ENCODE measurements around the gene C3orf52. TPM values are rescaled to one million over a fixed set of nuclear protein-coding genes. Genes with fewer than 3 reads are reported as not detected.
A peak's percentile ranks its signal among the peaks of the same experiment; 100 is the strongest.

Gene C3orf52
- total and polyA plus RNA-seq, 10 of the 15 experiments (the other 5 are each of a cell fraction or from before 2014, with no cell fraction given) = 0.15 to 1.9 (median 0.73) TPM

GRCh38 chr3:112111785-112112402 lies 25.7 kb downstream of the C3orf52 start (continued):
- no peak for TF ChIP-seq NKRF (conservative IDR thresholded peaks at IDR 0.05)
- TF ChIP-seq EGR1 (IDR thresholded peaks at IDR 0.05; ENCODE audit: borderline replicate concordance in 1 of 2, low read depth in 2 of 2, low read length in 2 of 2) = no peak
- TF ChIP-seq FOXM1 (IDR thresholded peaks at IDR 0.05; ENCODE audit: low read depth, low read length) = peak; percentile 45; the same call in 1 of the 2 replicates
- no peak for TF ChIP-seq NFYA (IDR thresholded peaks at IDR 0.05; ENCODE audit: borderline replicate concordance, low read depth, low read length)
- TF ChIP-seq SMARCA5 (IDR thresholded peaks at IDR 0.05) = peak; percentile 67; the same call in 1 of the 2 replicates
- no peak for TF ChIP-seq STAT1 (conservative IDR thresholded peaks at IDR 0.05)
- TF ChIP-seq ZNF592 (IDR thresholded peaks at IDR 0.05) = peak; percentile 70
- TF ChIP-seq ATF7 (IDR thresholded peaks at IDR 0.05; ENCODE audit: low read depth) = peak; percentile 36; the same call in 1 of the 2 replicates
- no peak for TF ChIP-seq HDAC6 (IDR thresholded peaks at IDR 0.05; ENCODE audit: unreplicated experiment)
- TF ChIP-seq, protein P1, sequence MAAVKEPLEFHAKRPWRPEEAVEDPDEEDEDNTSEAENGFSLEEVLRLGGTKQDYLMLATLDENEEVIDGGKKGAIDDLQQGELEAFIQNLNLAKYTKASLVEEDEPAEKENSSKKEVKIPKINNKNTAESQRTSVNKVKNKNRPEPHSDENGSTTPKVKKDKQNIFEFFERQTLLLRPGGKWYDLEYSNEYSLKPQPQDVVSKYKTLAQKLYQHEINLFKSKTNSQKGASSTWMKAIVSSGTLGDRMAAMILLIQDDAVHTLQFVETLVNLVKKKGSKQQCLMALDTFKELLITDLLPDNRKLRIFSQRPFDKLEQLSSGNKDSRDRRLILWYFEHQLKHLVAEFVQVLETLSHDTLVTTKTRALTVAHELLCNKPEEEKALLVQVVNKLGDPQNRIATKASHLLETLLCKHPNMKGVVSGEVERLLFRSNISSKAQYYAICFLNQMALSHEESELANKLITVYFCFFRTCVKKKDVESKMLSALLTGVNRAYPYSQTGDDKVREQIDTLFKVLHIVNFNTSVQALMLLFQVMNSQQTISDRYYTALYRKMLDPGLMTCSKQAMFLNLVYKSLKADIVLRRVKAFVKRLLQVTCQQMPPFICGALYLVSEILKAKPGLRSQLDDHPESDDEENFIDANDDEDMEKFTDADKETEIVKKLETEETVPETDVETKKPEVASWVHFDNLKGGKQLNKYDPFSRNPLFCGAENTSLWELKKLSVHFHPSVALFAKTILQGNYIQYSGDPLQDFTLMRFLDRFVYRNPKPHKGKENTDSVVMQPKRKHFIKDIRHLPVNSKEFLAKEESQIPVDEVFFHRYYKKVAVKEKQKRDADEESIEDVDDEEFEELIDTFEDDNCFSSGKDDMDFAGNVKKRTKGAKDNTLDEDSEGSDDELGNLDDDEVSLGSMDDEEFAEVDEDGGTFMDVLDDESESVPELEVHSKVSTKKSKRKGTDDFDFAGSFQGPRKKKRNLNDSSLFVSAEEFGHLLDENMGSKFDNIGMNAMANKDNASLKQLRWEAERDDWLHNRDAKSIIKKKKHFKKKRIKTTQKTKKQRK (IDR thresholded peaks at IDR 0.05; ENCODE audit: low read depth, low read length) = no peak
- no peak for TF ChIP-seq YBX1 (IDR thresholded peaks at IDR 0.05)
- TF ChIP-seq, protein P2, sequence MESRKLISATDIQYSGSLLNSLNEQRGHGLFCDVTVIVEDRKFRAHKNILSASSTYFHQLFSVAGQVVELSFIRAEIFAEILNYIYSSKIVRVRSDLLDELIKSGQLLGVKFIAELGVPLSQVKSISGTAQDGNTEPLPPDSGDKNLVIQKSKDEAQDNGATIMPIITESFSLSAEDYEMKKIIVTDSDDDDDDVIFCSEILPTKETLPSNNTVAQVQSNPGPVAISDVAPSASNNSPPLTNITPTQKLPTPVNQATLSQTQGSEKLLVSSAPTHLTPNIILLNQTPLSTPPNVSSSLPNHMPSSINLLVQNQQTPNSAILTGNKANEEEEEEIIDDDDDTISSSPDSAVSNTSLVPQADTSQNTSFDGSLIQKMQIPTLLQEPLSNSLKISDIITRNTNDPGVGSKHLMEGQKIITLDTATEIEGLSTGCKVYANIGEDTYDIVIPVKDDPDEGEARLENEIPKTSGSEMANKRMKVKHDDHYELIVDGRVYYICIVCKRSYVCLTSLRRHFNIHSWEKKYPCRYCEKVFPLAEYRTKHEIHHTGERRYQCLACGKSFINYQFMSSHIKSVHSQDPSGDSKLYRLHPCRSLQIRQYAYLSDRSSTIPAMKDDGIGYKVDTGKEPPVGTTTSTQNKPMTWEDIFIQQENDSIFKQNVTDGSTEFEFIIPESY (IDR thresholded peaks at IDR 0.05) = no peak
- no peak for TF ChIP-seq STAT3 (IDR thresholded peaks at IDR 0.05; ENCODE audit: low read depth, low read length)
- TF ChIP-seq CREB1 (IDR thresholded peaks at IDR 0.05; ENCODE audit: low read depth) = 0 out of 2 replicates have a peak, but pooled peaks have one; percentile 11
- TF ChIP-seq ETV6 (conservative IDR thresholded peaks at IDR 0.05 in 1 of 2, IDR thresholded peaks at IDR 0.05 in 1 of 2; ENCODE audit: borderline replicate concordance in 1 of 2, low read depth in 1 of 2) = no peak
- TF ChIP-seq PML (IDR thresholded peaks at IDR 0.05; ENCODE audit: low read length) = no peak
- no peak for TF ChIP-seq FOS (IDR thresholded peaks at IDR 0.05; ENCODE audit: borderline replicate concordance, extremely low read depth, insufficient read length)
- TF ChIP-seq FOXK2 (IDR thresholded peaks at IDR 0.05) = no peak
